Osteoblast (primary cell): Measurements from ENCODE around the gene C15orf39. TPM values are rescaled to one million over a fixed set of nuclear protein-coding genes. Genes with fewer than 3 reads are reported as not detected.

Experiments used
- DNase-seq: peaks from one replicate; pipeline ENCODE4 v3.0.0; 2011; ENCODE audit warnings: low spot score, mixed read lengths; ENCODE audit not compliant: insufficient read length; ENCODE audit errors: missing footprints
- H2AFZ ChIP-seq: 2 replicates; pipeline ENCODE4 v1.6.0; 2011; ENCODE audit warnings: mild to moderate bottlenecking, low read length
- H3K27ac ChIP-seq: 2 replicates; pipeline ENCODE4 v1.5.1; 2011; ENCODE audit warnings: mild to moderate bottlenecking, low read depth, low read length, moderate library complexity
- H3K27me3 ChIP-seq: 2 replicates; pipeline ENCODE4 v1.6.0; 2012; ENCODE audit warnings: mild to moderate bottlenecking, control low read depth, inconsistent platforms, low read length, moderate library complexity; ENCODE audit not compliant: insufficient read depth
- H3K36me3 ChIP-seq: 2 replicates; pipeline ENCODE4 v1.5.1; 2011; ENCODE audit warnings: mild to moderate bottlenecking, low read length, control low read depth, moderate library complexity; ENCODE audit not compliant: insufficient read depth
- H3K4me1 ChIP-seq: 2 replicates; pipeline ENCODE4 v1.5.1; 2011; ENCODE audit warnings: mild to moderate bottlenecking, low read length, control low read depth, moderate library complexity; ENCODE audit not compliant: insufficient read depth
- H3K4me2 ChIP-seq: 2 replicates; pipeline ENCODE4 v1.6.0; 2011; ENCODE audit warnings: mild to moderate bottlenecking, low read length; ENCODE audit not compliant: insufficient read depth
- H3K4me3 ChIP-seq: fragments of 200-600 bp; sonication (generic); 3 replicates; pipeline ENCODE4 v1.5.1; 2012; ENCODE audit warnings: mild to moderate bottlenecking, low read length, inconsistent platforms; ENCODE audit not compliant: insufficient read depth
- H3K79me2 ChIP-seq: 2 replicates; pipeline ENCODE4 v1.6.0; 2012; ENCODE audit warnings: mild to moderate bottlenecking, low read length, control low read depth, inconsistent platforms; ENCODE audit not compliant: insufficient read depth
- H3K9me3 ChIP-seq: 2 replicates; pipeline ENCODE4 v1.5.1; 2011; ENCODE audit warnings: low read depth, low read length, control low read depth
- H4K20me1 ChIP-seq: 2 replicates; pipeline ENCODE4 v1.6.0; 2012; ENCODE audit warnings: mild to moderate bottlenecking, low read length, control low read depth; ENCODE audit not compliant: insufficient read depth
- CTCF ChIP-seq: IDR thresholded peaks from 2 replicates; pipeline ENCODE4 v1.5.1; 2011; ENCODE audit warnings: mild to moderate bottlenecking, low read depth, low read length, moderate library complexity; ENCODE audit errors: extremely low read depth
- total RNA-seq: library from RNA; depleted of rRNA; stranded (reverse); fragments of >200 nt; gene quantifications from 2 replicates; pipeline ENCODE4 v1.2.3, GENCODE V29; 2012

The C15orf39 gene
- total RNA-seq, 1 donor, result 6.5 TPM

- peaks cover 45% of the 10 kb centered on the region for H4K20me1 ChIP-seq
- peaks cover 22% of the 10 kb centered on the region for H3K4me1 ChIP-seq
- H3K36me3 ChIP-seq, result peaks cover 20% of the 10 kb centered on the region
- peak overlapping the region; percentile 96 for H3K27ac ChIP-seq
- peak overlapping the region; percentile 98 for H3K4me2 ChIP-seq
- DNase-seq, result no peak
- H3K4me3 ChIP-seq, result peak overlapping the region; percentile 99
- peaks cover 73% of the 10 kb centered on the region for H3K79me2 ChIP-seq
- no peak for TF ChIP-seq CTCF
- H3K27me3 ChIP-seq, result peaks cover 11% of the 10 kb centered on the region
- no peak overlapping the region for H2AFZ ChIP-seq
- no peaks in the 10 kb centered on the region for H3K9me3 ChIP-seq
Measured at GRCh38 chr15:75203908-75204263, 2.2 kb downstream of the C15orf39 start.

- peak; percentile 100 for DNase-seq
- peaks cover 79% of the 10 kb centered on the region for H3K79me2 ChIP-seq
- H3K4me2 ChIP-seq, result peak overlapping the region; percentile 98
- no peaks in the 10 kb centered on the region for H3K9me3 ChIP-seq
- peaks cover 24% of the 10 kb centered on the region for H3K36me3 ChIP-seq
- no peak overlapping the region for H2AFZ ChIP-seq
- TF ChIP-seq CTCF, result peak; percentile 97
- H3K27ac ChIP-seq, result peak overlapping the region; percentile 96
- peaks cover 9% of the 10 kb centered on the region for H3K27me3 ChIP-seq
- peak overlapping the region; percentile 38 for H3K4me3 ChIP-seq
- peaks cover 22% of the 10 kb centered on the region for H3K4me1 ChIP-seq
- H4K20me1 ChIP-seq, result peaks cover 51% of the 10 kb centered on the region
Measured at GRCh38 chr15:75204340-75205063, 2.8 kb downstream of the C15orf39 start.

GRCh38 chr15:75205064-75205395, 3.3 kb downstream of the C15orf39 start:
- H3K79me2 ChIP-seq, result peaks cover 84% of the 10 kb centered on the region

More at GRCh38 chr15:75205064-75205395, 3.3 kb downstream of the C15orf39 start:
- H3K27ac ChIP-seq, result no peak overlapping the region
- peaks cover 4% of the 10 kb centered on the region for H3K27me3 ChIP-seq
- no peak overlapping the region for H3K4me3 ChIP-seq
- no peaks in the 10 kb centered on the region for H3K9me3 ChIP-seq
- no peak for DNase-seq
- H3K36me3 ChIP-seq, result peaks cover 29% of the 10 kb centered on the region
- H3K4me1 ChIP-seq, result peaks cover 22% of the 10 kb centered on the region
- H2AFZ ChIP-seq, result no peak overlapping the region
- TF ChIP-seq CTCF, result no peak
- H4K20me1 ChIP-seq, result peaks cover 56% of the 10 kb centered on the region
- H3K4me2 ChIP-seq, result no peak overlapping the region
